A673 (cell line): ENCODE results near the gene ABCG1. TPM values are rescaled to one million over a fixed set of nuclear protein-coding genes. Genes with fewer than 3 reads are reported as not detected.

Source experiments
- BruUV-seq: library from RNA; stranded (reverse); fragments of 400-500 nt; replicated peaks from 2 replicates; lab custom pipeline; 2021; lab: Mats Ljungman, UMichigan
- CTCF ChIA-PET: fragments of 300-600 bp; sonication (Branson Sonifier 250); formaldehyde crosslinking; loops from one replicate; lab custom pipeline; 2022; ENCODE audit warnings: antibody characterized with exemption; lab: Charles Lee
- POLR2A ChIA-PET: fragments of 300-600 bp; sonication (Branson Sonifier 250); formaldehyde crosslinking; loops from one replicate; lab custom pipeline; 2022; ENCODE audit warnings: antibody characterized with exemption; ENCODE audit not compliant: low non-redundant PET; lab: Charles Lee
- DNase-seq: peaks from one replicate; pipeline ENCODE4 v3.0.0-alpha.2; 2015; ENCODE audit warnings: low spot score
- H3K27ac ChIP-seq: fragments of 200-600 bp; sonication (generic); 2 replicates; pipeline ENCODE4 v1.5.1; 2016; ENCODE audit warnings: mixed run types, low read depth, mild to moderate bottlenecking, mixed read lengths, antibody characterized with exemption, low read length; ENCODE audit not compliant: poor library complexity, severe bottlenecking
- H3K27me3 ChIP-seq: fragments of 200-600 bp; sonication (generic); replicated peaks from 2 replicates; pipeline ENCODE4 v1.6.1; 2017; ENCODE audit warnings: mixed run types, low read depth, mild to moderate bottlenecking, mixed read lengths, antibody characterized with exemption, low read length; ENCODE audit not compliant: insufficient read depth, poor library complexity
- H3K36me3 ChIP-seq: fragments of 200-600 bp; sonication (generic); 2 replicates; pipeline ENCODE4 v1.6.1; 2016; ENCODE audit warnings: mixed run types, mild to moderate bottlenecking, mixed read lengths, antibody characterized with exemption, low read length; ENCODE audit not compliant: insufficient read depth, poor library complexity, severe bottlenecking
- H3K4me1 ChIP-seq: fragments of 200-600 bp; sonication (generic); 2 replicates; pipeline ENCODE4 v1.6.1; 2017; ENCODE audit warnings: mixed run types, mild to moderate bottlenecking, mixed read lengths, antibody characterized with exemption, low read length; ENCODE audit not compliant: insufficient read depth, poor library complexity, severe bottlenecking
- H3K4me3 ChIP-seq: fragments of 200-600 bp; sonication (generic); 2 replicates; pipeline ENCODE4 v1.5.1; 2016; ENCODE audit warnings: low read depth, mixed run types, mild to moderate bottlenecking, mixed read lengths, low read length; ENCODE audit not compliant: poor library complexity, severe bottlenecking
- H3K9me3 ChIP-seq: fragments of 200-600 bp; sonication (generic); 2 replicates; pipeline ENCODE4 v1.6.1; 2016; ENCODE audit warnings: mixed run types, low read depth, mild to moderate bottlenecking, mixed read lengths, antibody characterized with exemption, low read length; ENCODE audit not compliant: poor library complexity, severe bottlenecking
- EZH2 ChIP-seq: fragments of 200-600 bp; sonication (generic); IDR thresholded peaks from 2 replicates; pipeline ENCODE4 v1.6.1; 2017; ENCODE audit warnings: borderline replicate concordance, low read depth, mild to moderate bottlenecking, mixed read lengths, antibody characterized with exemption, low read length; ENCODE audit not compliant: poor library complexity, severe bottlenecking
- intact Hi-C: fragments of 100-400 bp; cut with micrococcal nuclease; formaldehyde crosslinking; loops from one replicate; pipeline ENCODE4 v1.10.0; 2022; ENCODE audit not compliant: unreplicated experiment
- total RNA-seq: library from RNA; stranded (reverse); gene quantifications from 2 replicates; pipeline ENCODE4 v1.2.3, GENCODE V29; 2021
- TF ChIP-seq, protein P1 (sequence below): fragments of 300-800, 200-600 bp; sonication (generic); conservative IDR thresholded peaks from 2 replicates; pipeline ENCODE4 v1.5.1; 2017; ENCODE audit warnings: low read depth, mild to moderate bottlenecking, antibody characterized with exemption, low read length, moderate library complexity, mixed read lengths

Gene ABCG1
- total RNA-seq, 1 experiment from 2014 or later, result 3.4 TPM

DNA sequence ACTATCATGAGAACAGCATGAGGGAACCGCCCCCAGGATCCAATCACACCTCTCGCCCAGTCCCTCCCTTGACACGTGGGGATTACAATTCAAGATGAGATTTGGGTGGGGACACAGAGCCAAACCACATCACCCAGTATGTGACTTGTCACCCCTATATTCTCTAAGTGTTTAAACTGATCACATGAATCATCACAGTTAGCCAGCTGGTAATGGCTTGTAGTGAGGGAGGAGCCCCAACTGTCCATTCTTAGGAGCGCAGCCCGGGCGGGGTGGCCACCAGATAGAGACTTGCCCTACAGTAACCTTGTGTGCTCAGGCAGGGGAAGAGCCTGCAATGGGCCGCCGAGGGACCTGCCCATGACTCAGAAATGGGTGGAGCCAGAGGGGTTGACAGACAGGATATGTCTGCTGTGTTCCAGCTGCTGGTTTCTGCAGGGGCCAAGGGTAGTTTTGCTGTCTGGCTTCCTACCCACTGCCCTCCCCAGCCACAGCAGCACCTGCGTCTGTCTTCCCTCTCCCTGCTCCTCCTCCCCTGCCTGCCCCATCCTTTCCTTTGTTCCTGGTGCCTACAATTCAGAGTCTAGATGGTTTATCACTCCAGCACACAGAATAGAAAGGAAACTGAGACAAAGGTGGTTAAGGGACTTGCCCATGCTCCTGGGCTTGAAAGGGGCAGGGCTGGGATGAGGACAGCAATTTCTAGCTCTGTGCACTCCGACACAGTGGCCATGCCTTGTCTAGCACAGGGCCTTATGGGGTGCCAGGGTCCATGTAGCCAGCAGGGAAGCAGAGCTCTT, 9.2 kb downstream of the ABCG1 start:
- no peaks in the 10 kb centered on the region for H3K27me3 ChIP-seq
- H3K36me3 ChIP-seq, result no peaks in the 10 kb centered on the region
- no peak overlapping the region for H3K4me3 ChIP-seq
- TF ChIP-seq EZH2, result no peak
- TF ChIP-seq, protein P1, sequence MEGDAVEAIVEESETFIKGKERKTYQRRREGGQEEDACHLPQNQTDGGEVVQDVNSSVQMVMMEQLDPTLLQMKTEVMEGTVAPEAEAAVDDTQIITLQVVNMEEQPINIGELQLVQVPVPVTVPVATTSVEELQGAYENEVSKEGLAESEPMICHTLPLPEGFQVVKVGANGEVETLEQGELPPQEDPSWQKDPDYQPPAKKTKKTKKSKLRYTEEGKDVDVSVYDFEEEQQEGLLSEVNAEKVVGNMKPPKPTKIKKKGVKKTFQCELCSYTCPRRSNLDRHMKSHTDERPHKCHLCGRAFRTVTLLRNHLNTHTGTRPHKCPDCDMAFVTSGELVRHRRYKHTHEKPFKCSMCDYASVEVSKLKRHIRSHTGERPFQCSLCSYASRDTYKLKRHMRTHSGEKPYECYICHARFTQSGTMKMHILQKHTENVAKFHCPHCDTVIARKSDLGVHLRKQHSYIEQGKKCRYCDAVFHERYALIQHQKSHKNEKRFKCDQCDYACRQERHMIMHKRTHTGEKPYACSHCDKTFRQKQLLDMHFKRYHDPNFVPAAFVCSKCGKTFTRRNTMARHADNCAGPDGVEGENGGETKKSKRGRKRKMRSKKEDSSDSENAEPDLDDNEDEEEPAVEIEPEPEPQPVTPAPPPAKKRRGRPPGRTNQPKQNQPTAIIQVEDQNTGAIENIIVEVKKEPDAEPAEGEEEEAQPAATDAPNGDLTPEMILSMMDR, result no peak
- no peak overlapping the region for H3K27ac ChIP-seq
- peaks cover 14% of the 10 kb centered on the region for H3K4me1 ChIP-seq
- ChIA-PET CTCF (no interaction called here), POLR2A (no interaction called here)
- peak; percentile 79 for DNase-seq
- no TSS peak for BruUV-seq
- intact Hi-C loops, result no loop called here
- no peaks in the 10 kb centered on the region for H3K9me3 ChIP-seq

DNA sequence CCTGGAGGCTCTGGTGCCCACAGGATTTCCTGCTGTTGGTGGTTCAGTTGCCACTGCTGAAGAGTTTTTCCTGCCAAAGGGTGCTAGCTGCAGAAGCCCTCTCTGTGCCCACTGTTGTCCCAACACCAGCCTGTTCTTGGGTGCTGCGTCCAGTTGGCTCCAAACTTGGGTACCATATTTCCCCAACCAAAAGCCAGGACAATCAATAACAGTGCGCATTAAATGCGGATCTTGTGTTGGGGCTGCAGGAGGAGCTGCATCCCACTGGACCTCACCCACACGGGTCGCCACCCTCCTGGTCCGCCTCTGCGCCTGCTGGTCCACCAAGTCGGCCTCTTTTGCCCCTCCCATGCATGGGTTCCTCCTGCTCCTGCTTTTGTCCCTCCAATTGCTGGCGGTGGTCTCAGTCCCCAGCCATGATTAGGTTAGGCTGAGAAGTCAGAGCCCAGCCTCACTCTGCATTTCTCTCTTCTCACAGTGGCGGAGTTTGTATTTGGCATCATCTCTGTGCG, 9.8 kb downstream of the ABCG1 start:
- no peak overlapping the region for H3K4me3 ChIP-seq
- no peak overlapping the region for H3K27ac ChIP-seq
- no peaks in the 10 kb centered on the region for H3K9me3 ChIP-seq
- no peak for DNase-seq
- CTCF ChIA-PET, result no interaction called here
- TF ChIP-seq, protein P1, result no peak
- TF ChIP-seq EZH2, result no peak
- no peaks in the 10 kb centered on the region for H3K36me3 ChIP-seq
- POLR2A ChIA-PET, result no interaction called here
- intact Hi-C loops, result no loop called here
- H3K27me3 ChIP-seq, result no peaks in the 10 kb centered on the region
- H3K4me1 ChIP-seq, result peaks cover 21% of the 10 kb centered on the region
- BruUV-seq, result no TSS peak

DNA sequence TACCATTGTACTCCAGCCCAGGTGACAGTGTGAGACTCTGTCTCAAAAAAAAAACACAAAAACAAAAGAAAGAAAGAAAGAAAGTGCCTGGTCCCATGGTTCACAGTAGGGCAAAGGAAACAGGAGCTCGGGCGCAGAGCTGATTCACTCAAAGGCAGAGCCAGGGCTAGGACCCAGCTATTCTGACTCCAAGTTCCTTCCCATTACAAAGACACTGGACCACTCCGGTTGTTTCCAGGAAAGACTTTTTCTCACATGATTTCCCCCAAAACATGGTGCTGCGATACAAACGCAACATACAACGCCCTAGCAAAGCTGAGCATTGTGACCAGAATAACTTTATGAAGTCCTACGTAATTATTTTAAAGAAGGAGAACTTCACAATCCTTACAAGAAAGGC, 10.7 kb downstream of the ABCG1 start:
- no peaks in the 10 kb centered on the region for H3K27me3 ChIP-seq
- peaks cover 30% of the 10 kb centered on the region for H3K4me1 ChIP-seq
- H3K9me3 ChIP-seq, result no peaks in the 10 kb centered on the region
- H3K36me3 ChIP-seq, result no peaks in the 10 kb centered on the region
- BruUV-seq, result no TSS peak
- CTCF ChIA-PET, result no interaction called here
- no peak for DNase-seq
- intact Hi-C loops, result no loop called here
- POLR2A ChIA-PET, result no interaction called here
- H3K27ac ChIP-seq, result no peak overlapping the region
- no peak overlapping the region for H3K4me3 ChIP-seq
- TF ChIP-seq, protein P1, result no peak
- no peak for TF ChIP-seq EZH2
